ENCODE results near the gene UQCRC2. TPM values are rescaled to one million over a fixed set of nuclear protein-coding genes. Genes with fewer than 3 reads are reported as not detected.

UQCRC2 gene
- total RNA-seq, 4 donors from 2014 or later = 193 to 309 (median 286) TPM

- H3K36me3 ChIP-seq = no peaks in the 10 kb centered on the region
- H3K9me3 ChIP-seq = no peaks in the 10 kb centered on the region
- no peak overlapping the region for H3K27ac ChIP-seq
- H3K4me1 ChIP-seq = peaks cover 0 to 30% (median 4%) of the 10 kb centered on the region in 4 donors
- no peak overlapping the region for H3K4me3 ChIP-seq
- no peak for TF ChIP-seq POLR2A (IDR thresholded peaks at IDR 0.05)
- TF ChIP-seq, protein P1, sequence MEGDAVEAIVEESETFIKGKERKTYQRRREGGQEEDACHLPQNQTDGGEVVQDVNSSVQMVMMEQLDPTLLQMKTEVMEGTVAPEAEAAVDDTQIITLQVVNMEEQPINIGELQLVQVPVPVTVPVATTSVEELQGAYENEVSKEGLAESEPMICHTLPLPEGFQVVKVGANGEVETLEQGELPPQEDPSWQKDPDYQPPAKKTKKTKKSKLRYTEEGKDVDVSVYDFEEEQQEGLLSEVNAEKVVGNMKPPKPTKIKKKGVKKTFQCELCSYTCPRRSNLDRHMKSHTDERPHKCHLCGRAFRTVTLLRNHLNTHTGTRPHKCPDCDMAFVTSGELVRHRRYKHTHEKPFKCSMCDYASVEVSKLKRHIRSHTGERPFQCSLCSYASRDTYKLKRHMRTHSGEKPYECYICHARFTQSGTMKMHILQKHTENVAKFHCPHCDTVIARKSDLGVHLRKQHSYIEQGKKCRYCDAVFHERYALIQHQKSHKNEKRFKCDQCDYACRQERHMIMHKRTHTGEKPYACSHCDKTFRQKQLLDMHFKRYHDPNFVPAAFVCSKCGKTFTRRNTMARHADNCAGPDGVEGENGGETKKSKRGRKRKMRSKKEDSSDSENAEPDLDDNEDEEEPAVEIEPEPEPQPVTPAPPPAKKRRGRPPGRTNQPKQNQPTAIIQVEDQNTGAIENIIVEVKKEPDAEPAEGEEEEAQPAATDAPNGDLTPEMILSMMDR (IDR thresholded peaks at IDR 0.05) = peak in 1 of 6 experiments; percentile 11
- no peaks in the 10 kb centered on the region for H3K27me3 ChIP-seq
- DNase-seq = no peak
Measured at GRCh38 chr16:21946889-21947635, 6.1 kb upstream of the UQCRC2 start.

- DNase-seq = no peak
- TF ChIP-seq, protein P1 (IDR thresholded peaks at IDR 0.05) = no peak
- no peak for TF ChIP-seq POLR2A (IDR thresholded peaks at IDR 0.05)
- peaks cover 0 to 40% (median 9%) of the 10 kb centered on the region in 4 donors for H3K4me1 ChIP-seq
- H3K27me3 ChIP-seq = no peaks in the 10 kb centered on the region
- H3K4me3 ChIP-seq = no peak overlapping the region
- H3K27ac ChIP-seq = no peak overlapping the region
- H3K9me3 ChIP-seq = no peaks in the 10 kb centered on the region
- H3K36me3 ChIP-seq = no peaks in the 10 kb centered on the region
Measured at GRCh38 chr16:21949713-21950260, 3.4 kb upstream of the UQCRC2 start.

DNA sequence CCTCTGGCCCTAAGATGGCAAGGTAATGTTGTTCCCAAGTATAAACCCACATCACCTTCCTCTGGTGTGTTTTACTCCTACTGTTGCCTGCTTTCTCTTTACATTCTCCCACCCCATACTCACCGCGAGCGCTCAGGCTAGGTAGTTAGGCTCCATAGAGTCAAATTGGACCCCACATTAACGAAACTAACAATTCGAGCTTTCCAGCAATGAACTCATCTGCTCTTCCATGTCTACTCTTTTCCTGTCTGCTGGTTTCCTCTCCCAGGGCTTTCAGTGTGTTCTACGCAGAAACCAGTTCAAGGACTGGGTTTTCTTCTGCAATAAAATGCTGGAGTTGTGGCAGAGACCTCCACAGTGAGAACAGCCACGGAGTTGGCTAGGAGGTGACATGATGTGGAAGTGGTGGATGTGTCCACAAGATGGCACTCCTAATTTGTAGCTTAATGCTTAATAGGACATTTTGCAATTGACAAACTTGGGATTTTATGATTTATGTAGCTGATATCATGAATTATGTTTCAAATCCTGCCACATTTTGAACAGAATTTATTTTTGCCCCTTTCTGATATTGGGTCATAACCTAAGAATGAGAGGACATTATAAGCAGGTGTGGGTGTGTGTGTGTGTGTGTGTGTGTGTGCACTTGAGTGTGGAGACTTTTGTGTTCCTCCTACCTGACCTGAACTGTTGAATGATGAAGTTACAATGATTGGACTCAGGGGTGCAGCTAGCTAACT lies 2.2 kb upstream of the UQCRC2 start:
- Histone ChIP-seq H3K9me3 (no peaks in the 10 kb centered on the region), H3K4me1 (peaks cover 0 to 51% (median 9%) of the 10 kb centered on the region in 4 donors), H3K27me3 (no peaks in the 10 kb centered on the region), H3K27ac (peak overlapping the region in 1 of 4 donors; percentile 50), H3K36me3 (peaks cover 0 to 5% (median 0%) of the 10 kb centered on the region in 3 donors), H3K4me3 (no peak overlapping the region)
- DNase-seq = no peak
- no peak for TF ChIP-seq POLR2A (IDR thresholded peaks at IDR 0.05)
- TF ChIP-seq, protein P1 (IDR thresholded peaks at IDR 0.05) = peak in 4 of 6 experiments; percentile 37 to 53 (median 39)

DNA sequence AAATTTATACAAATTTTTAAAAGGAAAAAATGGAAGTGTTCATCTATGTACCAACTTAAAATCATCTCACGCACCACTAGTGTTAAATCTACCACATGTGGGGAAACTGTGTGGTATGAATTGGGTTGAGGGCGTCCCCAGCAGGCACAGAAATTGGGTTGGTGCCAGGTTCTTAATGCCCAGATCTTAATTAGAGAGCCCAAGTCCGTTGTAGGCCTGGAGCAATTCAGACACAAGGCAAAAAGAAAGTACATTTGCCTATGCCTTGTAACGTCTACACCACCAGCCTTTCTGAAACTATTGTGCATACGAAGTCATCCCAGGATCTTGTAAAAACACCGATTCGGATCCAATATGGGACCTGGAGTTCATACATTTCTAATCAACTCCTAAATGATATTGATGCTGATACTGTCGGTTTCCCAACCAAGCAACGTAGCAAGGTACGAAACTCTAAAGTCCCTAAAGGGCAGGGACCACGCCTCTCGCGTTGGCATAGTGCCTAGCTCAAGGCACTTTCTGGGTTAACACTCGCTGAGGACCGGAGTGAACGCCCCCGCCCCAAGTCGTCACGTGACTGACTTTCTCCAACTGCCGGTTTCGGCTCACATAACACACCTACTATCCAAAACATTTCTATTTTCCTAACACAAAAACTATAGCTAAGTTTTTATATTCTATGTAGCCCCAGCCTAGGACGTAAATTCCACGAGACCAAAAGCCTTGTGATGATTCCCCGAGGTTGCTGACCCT lies 945 bp upstream of the UQCRC2 start:
- H3K4me3 ChIP-seq = peak overlapping the region; percentile 64 to 86 (median 74)
- peaks cover 0 to 18% (median 0%) of the 10 kb centered on the region in 3 donors for H3K36me3 ChIP-seq

More for the DNA sequence above, 945 bp upstream of the UQCRC2 start:
- DNase-seq = peak; percentile 69 to 94 (median 90)
- TF ChIP-seq POLR2A (IDR thresholded peaks at IDR 0.05) = no peak
- TF ChIP-seq, protein P1 (IDR thresholded peaks at IDR 0.05) = no peak
- peaks cover 0 to 54% (median 9%) of the 10 kb centered on the region in 4 donors for H3K4me1 ChIP-seq
- no peaks in the 10 kb centered on the region for H3K27me3 ChIP-seq
- no peaks in the 10 kb centered on the region for H3K9me3 ChIP-seq
- peak overlapping the region; percentile 79 to 91 (median 90) for H3K27ac ChIP-seq
